A673 (cell line): ENCODE measurements around the gene DDT.

Source experiments
- CTCF ChIP-seq: fragments of 300-800, 200-600 bp; sonication (generic); conservative IDR thresholded peaks from 2 replicates; pipeline ENCODE4 v1.5.1; 2017; ENCODE audit warnings: low read depth, mild to moderate bottlenecking, antibody characterized with exemption, low read length, moderate library complexity, mixed read lengths
- EZH2 ChIP-seq: fragments of 200-600 bp; sonication (generic); IDR thresholded peaks from 2 replicates; pipeline ENCODE4 v1.6.1; 2017; ENCODE audit warnings: borderline replicate concordance, low read depth, mild to moderate bottlenecking, mixed read lengths, antibody characterized with exemption, low read length; ENCODE audit not compliant: poor library complexity, severe bottlenecking

GRCh38 chr22:24005201-24005600 is 31.0 kb upstream of the DDT start, which contains the start of gene GSTT4:
- TF ChIP-seq CTCF (no peak), EZH2 (no peak)
